H1 (cell line): ENCODE results near the gene PRKN. TPM values are rescaled to one million over a fixed set of nuclear protein-coding genes. Genes with fewer than 3 reads are reported as not detected.

Experiments used
- CTCF ChIA-PET: fragments of 300-600 bp; sonication (Branson Sonifier 250); formaldehyde crosslinking; loops from one replicate; lab custom pipeline; 2021; ENCODE audit not compliant: partially characterized antibody; lab: Charles Lee
- POLR2A ChIA-PET: fragments of 300-600 bp; sonication (Branson Sonifier 250); formaldehyde crosslinking; loops from one replicate; lab custom pipeline; 2021; ENCODE audit warnings: inconsistent platforms; ENCODE audit not compliant: partially characterized antibody; lab: Charles Lee
- DNase-seq, 2 experiments: peaks; one replicate each; pipeline versions ENCODE4 v3.0.0 to v3.0.0-alpha.2; 2010 to 2022; ENCODE audit warnings: low spot score in 2 of 2, low read depth in 1 of 2, mixed read lengths in 1 of 2
- FAIRE-seq: peaks from 2 replicates; lab custom pipeline; 2011; peaks lifted over from hg19 to GRCh38; lab: Jason Lieb, UNC
- H2AFZ ChIP-seq: 2 replicates; pipeline ENCODE4 v1.8.1; 2012; ENCODE audit warnings: low read length, inconsistent platforms
- H2AK5ac ChIP-seq: 2 replicates; pipeline ENCODE4 v1.6.1; 2013; ENCODE audit warnings: low read depth, low read length
- H2BK120ac ChIP-seq: replicated peaks from 2 replicates; pipeline ENCODE3; 2013; ENCODE audit warnings: low read depth, low read length, inconsistent platforms
- H2BK12ac ChIP-seq: 2 replicates; pipeline ENCODE4 v1.6.1; 2013; ENCODE audit warnings: low read depth, low read length
- H2BK15ac ChIP-seq: 2 replicates; pipeline ENCODE4 v1.6.1; 2013; ENCODE audit warnings: low read length
- H2BK20ac ChIP-seq: 2 replicates; pipeline ENCODE4 v1.6.1; 2013; ENCODE audit warnings: low read length
- H2BK5ac ChIP-seq: 2 replicates; pipeline ENCODE4 v1.6.1; 2013; ENCODE audit warnings: low read depth, low read length
- H3K14ac ChIP-seq: 2 replicates; pipeline ENCODE4 v1.6.1; 2013; ENCODE audit warnings: inconsistent platforms; ENCODE audit not compliant: insufficient read length
- H3K18ac ChIP-seq: 2 replicates; pipeline ENCODE4 v1.6.1; 2013; ENCODE audit warnings: low read length; ENCODE audit errors: extremely low read depth
- H3K23ac ChIP-seq: 2 replicates; pipeline ENCODE4 v1.6.1; 2013; ENCODE audit warnings: inconsistent platforms; ENCODE audit not compliant: insufficient read length
- H3K23me2 ChIP-seq: 2 replicates; pipeline ENCODE4 v1.6.1; 2013; ENCODE audit warnings: low read depth, low read length
- H3K27ac ChIP-seq: 2 replicates; pipeline ENCODE4 v1.6.1; 2011; ENCODE audit warnings: low read depth, low read length, inconsistent platforms
- H3K27me3 ChIP-seq, 4 experiments: replicated peaks in 1 of 4; 1 replicate in 1 of 4; 2 replicates in 3 of 4; pipeline versions ENCODE4 v1.6.1 to v1.8.1; 2011 to 2013; ENCODE audit warnings: low read length in 3 of 4, mild to moderate bottlenecking in 3 of 4, inconsistent platforms in 2 of 4, mixed read lengths in 2 of 4, moderate library complexity in 1 of 4; ENCODE audit not compliant: control insufficient read depth in 3 of 4, insufficient read depth in 3 of 4; ENCODE audit errors: extremely low read depth in 1 of 4
- H3K36me3 ChIP-seq, 4 experiments: 2 replicates each; pipeline versions ENCODE4 v1.6.1 to v1.8.1; 2011 to 2013; ENCODE audit warnings: mild to moderate bottlenecking in 4 of 4, low read length in 3 of 4, moderate library complexity in 2 of 4, control low read depth in 1 of 4, inconsistent platforms in 1 of 4; ENCODE audit not compliant: insufficient read depth in 4 of 4, control insufficient read depth in 2 of 4
- H3K4ac ChIP-seq: replicated peaks from 2 replicates; pipeline ENCODE3; 2013; ENCODE audit warnings: low read length, low read depth, mixed read lengths, inconsistent platforms; ENCODE audit not compliant: insufficient read length
- H3K4me1 ChIP-seq, 4 experiments: replicated peaks in 1 of 4; 1 replicate in 1 of 4; 2 replicates in 3 of 4; pipeline versions ENCODE4 v1.6.1 to v1.8.1; 2011 to 2013; ENCODE audit warnings: low read length in 3 of 4, inconsistent platforms in 2 of 4, mixed read lengths in 1 of 4; ENCODE audit not compliant: insufficient read depth in 4 of 4, control insufficient read depth in 3 of 4
- H3K4me2 ChIP-seq, 2 experiments: 2 replicates each; pipeline versions ENCODE4 v1.6.1 to v1.8.1; 2011 to 2013; ENCODE audit warnings: low read depth in 2 of 2, low read length in 2 of 2, control low read depth in 1 of 2, inconsistent platforms in 1 of 2, mild to moderate bottlenecking in 1 of 2; ENCODE audit not compliant: insufficient read depth in 1 of 2
- H3K4me3 ChIP-seq, 4 experiments: fragments of 200-600, 300-600 bp in 1 of 4; sonication (generic), shearing (Covaris generic), sonication (Bioruptor Twin) in 1 of 4; 2 replicates each; pipeline versions ENCODE4 v1.5.1 to v1.8.1; 2011 to 2016; ENCODE audit warnings: low read length in 4 of 4, low read depth in 3 of 4, control low read depth in 2 of 4, inconsistent platforms in 2 of 4, mild to moderate bottlenecking in 2 of 4, mixed read lengths in 1 of 4, moderate library complexity in 1 of 4; ENCODE audit not compliant: insufficient read depth in 2 of 4; ENCODE audit errors: extremely low read depth in 1 of 4
- H3K56ac ChIP-seq: replicated peaks from 2 replicates; pipeline ENCODE3; 2013; ENCODE audit warnings: low read depth, mild to moderate bottlenecking, mixed read lengths, low read length, inconsistent platforms; ENCODE audit not compliant: insufficient read length
- H3K79me1 ChIP-seq: 2 replicates; pipeline ENCODE4 v1.6.1; 2013; ENCODE audit warnings: low read depth, low read length, control low read depth
- H3K79me2 ChIP-seq, 2 experiments: 2 replicates each; pipeline versions ENCODE4 v1.6.1 to v1.8.1; 2012 to 2013; ENCODE audit warnings: low read length in 2 of 2, mild to moderate bottlenecking in 2 of 2, inconsistent platforms in 1 of 2; ENCODE audit not compliant: insufficient read depth in 2 of 2, control insufficient read depth in 1 of 2
- H3K9ac ChIP-seq, 4 experiments: replicated peaks in 1 of 4; 1 replicate in 1 of 4; 2 replicates in 3 of 4; pipeline versions ENCODE4 v1.6.1 to v1.8.1; 2011 to 2013; ENCODE audit warnings: low read depth in 3 of 4, low read length in 3 of 4, control low read depth in 2 of 4, mild to moderate bottlenecking in 2 of 4, moderate library complexity in 2 of 4, inconsistent platforms in 1 of 4; ENCODE audit errors: extremely low read depth in 1 of 4
- H3K9me3 ChIP-seq, 2 experiments: 2 replicates each; pipeline versions ENCODE4 v1.6.1 to v1.8.1; 2012 to 2013; ENCODE audit warnings: mild to moderate bottlenecking in 2 of 2, moderate library complexity in 2 of 2, control low read depth in 1 of 2, inconsistent platforms in 1 of 2, low read depth in 1 of 2, low read length in 1 of 2, mixed read lengths in 1 of 2; ENCODE audit not compliant: insufficient read depth in 2 of 2
- H4K20me1 ChIP-seq, 2 experiments: replicated peaks in 1 of 2; 2 replicates each; pipeline versions ENCODE3 to v1.8.1; 2011 to 2013; ENCODE audit warnings: inconsistent platforms in 2 of 2, low read length in 2 of 2, mild to moderate bottlenecking in 1 of 2; ENCODE audit not compliant: insufficient read depth in 2 of 2, control insufficient read depth in 1 of 2
- H4K5ac ChIP-seq: 2 replicates; pipeline ENCODE4 v1.6.1; 2013; ENCODE audit warnings: low read length, low read depth, mixed read lengths, inconsistent platforms; ENCODE audit not compliant: insufficient read length
- H4K8ac ChIP-seq: 2 replicates; pipeline ENCODE4 v1.8.0; 2013; ENCODE audit warnings: mild to moderate bottlenecking, moderate library complexity, low read length, inconsistent platforms; ENCODE audit not compliant: insufficient read depth; ENCODE audit errors: extremely low read depth
- H4K91ac ChIP-seq: replicated peaks from 2 replicates; pipeline ENCODE3; 2013; ENCODE audit warnings: low read length, mixed read lengths, inconsistent platforms; ENCODE audit not compliant: insufficient read length
- ASH2L ChIP-seq: fragments of 200-600, 300-600 bp; sonication (generic); IDR thresholded peaks from one replicate; pipeline ENCODE4 v1.7.1; 2017; ENCODE audit warnings: low read length
- ATF3 ChIP-seq: IDR thresholded peaks from 2 replicates; pipeline ENCODE4 v1.6.1; 2011; ENCODE audit warnings: low read depth, mild to moderate bottlenecking, low read length; ENCODE audit not compliant: insufficient read depth
- BCL11A ChIP-seq, 2 experiments: IDR thresholded peaks; one replicate each; pipeline ENCODE4 v1.6.1; 2011; ENCODE audit warnings: low read depth in 2 of 2, low read length in 2 of 2, mild to moderate bottlenecking in 2 of 2
- CEBPB ChIP-seq: IDR thresholded peaks from 2 replicates; pipeline ENCODE4 v1.6.1; 2012; ENCODE audit warnings: low read depth, low read length
- CHD2 ChIP-seq: IDR thresholded peaks from 2 replicates; pipeline ENCODE4 v1.6.1; 2012; ENCODE audit warnings: low read length, improper control_type of control experiment
- EGR1 ChIP-seq: IDR thresholded peaks from 2 replicates; pipeline ENCODE4 v1.6.1; 2011; ENCODE audit warnings: low read depth, low read length, borderline replicate concordance
- HDAC2 ChIP-seq, 2 experiments: fragments of 300-600 bp in 1 of 2; sonication (generic) in 1 of 2; IDR thresholded peaks; 2 replicates each; pipeline ENCODE4 v1.6.1; 2011 to 2012; ENCODE audit warnings: low read depth in 2 of 2, low read length in 2 of 2, mild to moderate bottlenecking in 2 of 2, moderate library complexity in 2 of 2, borderline replicate concordance in 1 of 2, inconsistent platforms in 1 of 2
- JUND ChIP-seq: IDR thresholded peaks from 2 replicates; pipeline ENCODE4 v1.6.1; 2011; ENCODE audit warnings: mild to moderate bottlenecking, improper control_type of control experiment, low read length
- KDM1A ChIP-seq: fragments of 200-600, 300-600 bp; sonication (generic); IDR thresholded peaks from 2 replicates; pipeline ENCODE4 v1.7.1; 2016; ENCODE audit warnings: mild to moderate bottlenecking, low read length, borderline replicate concordance
- MAX ChIP-seq: IDR thresholded peaks from 2 replicates; pipeline ENCODE4 v1.6.1; 2012; ENCODE audit warnings: inconsistent platforms
- POLR2A ChIP-seq, 2 experiments: IDR thresholded peaks; 1 replicate in 1 of 2; 2 replicates in 1 of 2; pipeline ENCODE4 v1.6.1; 2011; ENCODE audit warnings: low read depth in 2 of 2, low read length in 2 of 2, mild to moderate bottlenecking in 2 of 2; ENCODE audit errors: control extremely low read depth in 1 of 2
- SIX5 ChIP-seq: IDR thresholded peaks from 2 replicates; pipeline ENCODE4 v1.6.1; 2011; ENCODE audit warnings: mild to moderate bottlenecking, low read depth, low read length
- SP1 ChIP-seq: IDR thresholded peaks from 2 replicates; pipeline ENCODE4 v1.6.1; 2011; ENCODE audit warnings: low read depth, low read length
- SUZ12 ChIP-seq: fragments of 200-600 bp; sonication (generic); IDR thresholded peaks from 2 replicates; pipeline ENCODE4 v1.6.1; 2012; ENCODE audit warnings: mild to moderate bottlenecking, inconsistent platforms, low read length, moderate library complexity, mixed read lengths
- TAF1 ChIP-seq: IDR thresholded peaks from 2 replicates; pipeline ENCODE4 v1.6.1; 2011; ENCODE audit warnings: mild to moderate bottlenecking, low read depth, low read length
- YY1 ChIP-seq: IDR thresholded peaks from 2 replicates; pipeline ENCODE4 v1.6.1; 2011; ENCODE audit warnings: low read depth, mild to moderate bottlenecking, low read length
- ZNF274 ChIP-seq: IDR thresholded peaks from 2 replicates; pipeline ENCODE4 v1.7.0; 2012; ENCODE audit warnings: low read length, borderline replicate concordance; ENCODE audit errors: extremely low read depth
- polyA plus RNA-seq, 7 experiments: library from polyadenylated mRNA; depleted of rRNA in 3 of 7; stranded (reverse) in 5 of 7; unstranded in 2 of 7; fragments of >200 nt in 5 of 7; fragments of 200-250 nt in 2 of 7; gene quantifications; 1 replicate in 5 of 7; 2 replicates in 1 of 7; 4 replicates in 1 of 7; pipeline versions ENCODE4 v1.2.1 to v1.2.3, GENCODE V29; 2011 to 2013; ENCODE audit warnings: missing spikeins in 2 of 7, mixed read lengths in 2 of 7
- total RNA-seq: library from RNA; stranded (reverse); fragmentation: NEBNext Ultra II Directional; extraction: Animal tissue kit (Norgen Biotek cat#: 25700); gene quantifications from 2 replicates; pipeline ENCODE4 v1.2.1, GENCODE V29; 2021

PRKN gene
- total and polyA plus RNA-seq, 2 of the 8 experiments (the other 6 are each of a cell fraction or from before 2014, with no cell fraction given), result 0.13 to 0.29 TPM

- H2AK5ac ChIP-seq, result no peak overlapping the region
- no peak overlapping the region for H3K4me3 ChIP-seq
- H4K5ac ChIP-seq, result no peak overlapping the region
- no peak overlapping the region for H3K56ac ChIP-seq
- no peak overlapping the region for H3K18ac ChIP-seq
- H2BK12ac ChIP-seq, result no peak overlapping the region
- no peak overlapping the region for H3K9ac ChIP-seq
- H3K4me2 ChIP-seq, result no peak overlapping the region
- H3K4me1 ChIP-seq, result no peaks in the 10 kb centered on the region
- H4K8ac ChIP-seq, result no peak overlapping the region
- H3K14ac ChIP-seq, result no peak overlapping the region
- H2BK5ac ChIP-seq, result no peak overlapping the region
- H2BK120ac ChIP-seq, result no peak overlapping the region
- no peak overlapping the region for H2AFZ ChIP-seq
- H4K91ac ChIP-seq, result no peak overlapping the region
- H2BK20ac ChIP-seq, result no peak overlapping the region
- ChIA-PET CTCF (no interaction called here), POLR2A (no interaction called here)
- no peak overlapping the region for H3K27ac ChIP-seq
- H3K27me3 ChIP-seq, result no peaks in the 10 kb centered on the region
- H3K23me2 ChIP-seq, result no peaks in the 10 kb centered on the region
- H3K9me3 ChIP-seq, result no peaks in the 10 kb centered on the region
- no peak overlapping the region for H3K4ac ChIP-seq
- FAIRE-seq (no peak), DNase-seq (no peak)
- H3K36me3 ChIP-seq, result no peaks in the 10 kb centered on the region
- no peaks in the 10 kb centered on the region for H3K79me2 ChIP-seq
- H3K23ac ChIP-seq, result no peak overlapping the region
- no peaks in the 10 kb centered on the region for H3K79me1 ChIP-seq
- no peaks in the 10 kb centered on the region for H4K20me1 ChIP-seq
- H2BK15ac ChIP-seq, result no peak overlapping the region
- TF ChIP-seq SIX5 (no peak), BCL11A (IDR thresholded peaks at IDR 0.05; ENCODE audit: low read depth in 2 of 2, low read length in 2 of 2) (no peak), SUZ12 (no peak), CEBPB (no peak), ASH2L (no peak), CHD2 (no peak), HDAC2 (IDR thresholded peaks at IDR 0.05; ENCODE audit: borderline replicate concordance in 1 of 2, low read depth in 2 of 2, low read length in 2 of 2) (no peak), ZNF274 (no peak), KDM1A (no peak), JUND (no peak), EGR1 (no peak), YY1 (no peak), TAF1 (no peak), POLR2A (IDR thresholded peaks at IDR 0.05; ENCODE audit: control extremely low read depth in 1 of 2, low read depth in 2 of 2, low read length in 2 of 2) (no peak), SP1 (no peak), MAX (no peak), ATF3 (no peak)
These were observed 44.9 kb upstream of the PRKN start for GRCh38 chr6:162772466-162772865.
